Activated naive CD8-positive, alpha-beta T cell treated with anti-CD3 and anti-CD28 coated beads for 36 hours (primary cell): ENCODE data around the gene CD3E. TPM values are rescaled to one million over a fixed set of nuclear protein-coding genes. Genes with fewer than 3 reads are reported as not detected.

Experiments
- DNase-seq: peaks from one replicate; pipeline ENCODE4 v3.0.0; 2021
- H3K27ac Mint-ChIP-seq: one replicate; pipeline ENCODE4 v1.8.0; 2022; ENCODE audit warnings: mild to moderate bottlenecking, moderate library complexity, mixed read lengths
- H3K27me3 Mint-ChIP-seq: one replicate; pipeline ENCODE4 v1.8.0; 2022; ENCODE audit warnings: mild to moderate bottlenecking, mixed read lengths
- H3K36me3 Mint-ChIP-seq: one replicate; pipeline ENCODE4 v1.8.0; 2021; ENCODE audit warnings: mild to moderate bottlenecking, mixed read lengths
- H3K4me1 Mint-ChIP-seq: one replicate; pipeline ENCODE4 v1.8.0; 2021; ENCODE audit warnings: mixed read lengths
- H3K4me3 Mint-ChIP-seq: one replicate; pipeline ENCODE4 v1.8.0; 2022; ENCODE audit warnings: mild to moderate bottlenecking, moderate library complexity, mixed read lengths
- H3K9me3 Mint-ChIP-seq: one replicate; pipeline ENCODE4 v1.8.0; 2022; ENCODE audit warnings: mixed read lengths
- total RNA-seq, 2 experiments: library from RNA; stranded (reverse); gene quantifications; one replicate each; pipeline ENCODE4 v1.2.3, GENCODE V29; 2021

Gene CD3E
- total RNA-seq, 2 experiments from 2014 or later: 364 TPM

DNA sequence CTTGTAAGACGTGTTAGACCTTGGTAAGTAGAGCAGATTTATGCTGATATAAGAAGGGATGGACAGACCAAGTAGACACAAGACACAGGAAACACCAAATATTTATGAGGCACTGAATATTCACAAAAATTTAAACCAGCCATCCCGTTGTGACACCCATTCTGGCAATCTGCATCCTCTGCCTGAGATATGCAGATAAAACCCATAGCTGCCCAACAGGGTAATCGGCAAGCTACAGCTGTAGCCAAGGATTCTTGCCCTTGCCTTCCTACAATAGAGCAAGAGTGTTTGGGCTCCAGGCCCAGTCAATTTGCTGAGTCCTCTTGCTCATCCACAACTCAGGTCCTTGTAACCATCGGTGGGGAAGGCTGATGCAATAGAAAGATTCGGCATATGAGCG, 21.9 kb upstream of the CD3E start:
- Mint-ChIP-seq H3K36me3 (no peaks in the 10 kb centered on the region), H3K4me3 (no peak overlapping the region), H3K4me1 (peaks cover 53% of the 10 kb centered on the region), H3K27me3 (no peaks in the 10 kb centered on the region), H3K27ac (peak overlapping the region; percentile 86), H3K9me3 (no peaks in the 10 kb centered on the region)
- no peak for DNase-seq

DNA sequence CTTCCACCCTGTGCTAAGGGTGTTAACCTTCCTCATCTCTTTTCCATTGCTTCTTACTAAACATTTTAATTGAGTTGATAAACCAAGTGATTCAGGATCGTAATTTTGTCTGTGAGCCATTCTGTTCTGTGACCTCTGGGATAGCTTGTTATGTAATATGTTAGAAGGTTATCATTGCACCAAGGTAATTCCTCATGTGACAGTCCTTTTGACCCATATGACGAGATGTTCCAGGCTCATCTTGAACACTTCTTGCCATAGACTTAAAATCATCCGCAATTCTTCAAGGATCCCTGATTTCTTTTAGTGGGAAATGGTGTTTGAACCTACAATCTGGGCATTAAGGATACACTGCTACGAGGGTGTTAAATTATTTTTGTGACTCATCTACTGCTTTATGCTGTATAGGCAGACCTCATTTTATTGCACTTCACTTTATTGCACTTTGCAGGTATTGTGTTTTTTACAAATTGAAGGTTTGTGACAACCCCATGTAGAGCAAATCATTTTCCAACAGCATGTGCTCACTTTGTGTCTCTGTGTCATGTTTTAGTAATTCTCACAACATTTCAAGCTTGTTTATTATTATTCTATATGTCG, 21.4 kb upstream of the CD3E start:
- peak overlapping the region; percentile 86 for H3K27ac Mint-ChIP-seq
- no peaks in the 10 kb centered on the region for H3K27me3 Mint-ChIP-seq
- no peak overlapping the region for H3K4me3 Mint-ChIP-seq
- H3K9me3 Mint-ChIP-seq: no peaks in the 10 kb centered on the region
- H3K4me1 Mint-ChIP-seq: peaks cover 53% of the 10 kb centered on the region
- no peaks in the 10 kb centered on the region for H3K36me3 Mint-ChIP-seq
- no peak for DNase-seq

GRCh38 chr11:118283756-118284350, 20.7 kb upstream of the CD3E start:
- Mint-ChIP-seq H3K4me3 (peak overlapping the region; percentile 33), H3K27me3 (no peaks in the 10 kb centered on the region), H3K9me3 (no peaks in the 10 kb centered on the region), H3K36me3 (no peaks in the 10 kb centered on the region), H3K27ac (peak overlapping the region; percentile 86), H3K4me1 (peaks cover 53% of the 10 kb centered on the region)
- DNase-seq: peak; percentile 30

DNA sequence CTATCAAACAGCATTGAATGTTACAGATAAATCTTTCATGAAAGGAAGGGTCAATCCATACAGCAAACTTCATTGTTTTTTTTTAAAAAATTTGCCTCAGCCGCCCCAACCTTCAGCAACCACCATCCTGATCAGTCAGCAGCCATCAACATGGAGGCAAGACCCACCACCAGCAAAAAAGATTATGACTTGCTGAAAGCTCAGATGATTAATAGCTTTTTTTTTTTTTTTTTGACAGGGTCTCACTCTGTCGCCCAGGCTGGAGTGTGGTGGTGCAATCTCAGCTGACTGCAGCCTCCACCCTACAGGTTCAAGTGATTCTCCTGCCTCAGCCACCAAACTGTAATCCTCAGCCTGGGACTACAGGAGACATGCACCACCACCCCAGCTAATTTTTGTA, 18.0 kb upstream of the CD3E start:
- no peak for DNase-seq
- Mint-ChIP-seq H3K4me1 (peaks cover 52% of the 10 kb centered on the region), H3K9me3 (peaks cover 2% of the 10 kb centered on the region), H3K27me3 (no peaks in the 10 kb centered on the region), H3K4me3 (no peak overlapping the region), H3K27ac (no peak overlapping the region), H3K36me3 (peaks cover 2% of the 10 kb centered on the region)

DNA sequence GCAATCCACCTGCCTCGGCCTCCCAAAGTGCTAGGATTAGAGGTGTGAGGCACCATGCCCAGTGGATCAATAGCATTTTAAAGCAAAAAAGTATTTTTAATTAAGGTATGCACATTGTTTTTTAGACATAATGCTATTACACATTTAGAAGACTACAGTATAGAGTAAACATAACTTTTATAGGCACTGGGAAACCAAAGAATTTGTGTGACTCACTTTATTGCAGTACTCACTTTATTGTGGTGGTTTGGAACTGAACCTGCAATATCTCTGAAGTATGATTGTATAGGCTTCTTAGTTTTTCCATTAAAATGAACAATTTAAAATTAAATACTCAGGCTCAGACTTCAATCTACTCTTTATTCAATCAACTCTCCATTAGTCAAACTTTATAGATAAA, 17.5 kb upstream of the CD3E start:
- peaks cover 2% of the 10 kb centered on the region for H3K9me3 Mint-ChIP-seq
- peaks cover 2% of the 10 kb centered on the region for H3K36me3 Mint-ChIP-seq
- H3K4me1 Mint-ChIP-seq: peaks cover 47% of the 10 kb centered on the region

GRCh38 chr11:118289401-118289800, 15.1 kb upstream of the CD3E start:
- Mint-ChIP-seq H3K27me3 (no peaks in the 10 kb centered on the region), H3K4me3 (no peak overlapping the region), H3K36me3 (peaks cover 2% of the 10 kb centered on the region), H3K4me1 (peaks cover 25% of the 10 kb centered on the region), H3K9me3 (peaks cover 2% of the 10 kb centered on the region), H3K27ac (no peak overlapping the region)
- DNase-seq: no peak

More for the DNA sequence above, 17.5 kb upstream of the CD3E start:
- H3K4me3 Mint-ChIP-seq: no peak overlapping the region
- H3K27ac Mint-ChIP-seq: no peak overlapping the region
- no peak for DNase-seq
- no peaks in the 10 kb centered on the region for H3K27me3 Mint-ChIP-seq

DNA sequence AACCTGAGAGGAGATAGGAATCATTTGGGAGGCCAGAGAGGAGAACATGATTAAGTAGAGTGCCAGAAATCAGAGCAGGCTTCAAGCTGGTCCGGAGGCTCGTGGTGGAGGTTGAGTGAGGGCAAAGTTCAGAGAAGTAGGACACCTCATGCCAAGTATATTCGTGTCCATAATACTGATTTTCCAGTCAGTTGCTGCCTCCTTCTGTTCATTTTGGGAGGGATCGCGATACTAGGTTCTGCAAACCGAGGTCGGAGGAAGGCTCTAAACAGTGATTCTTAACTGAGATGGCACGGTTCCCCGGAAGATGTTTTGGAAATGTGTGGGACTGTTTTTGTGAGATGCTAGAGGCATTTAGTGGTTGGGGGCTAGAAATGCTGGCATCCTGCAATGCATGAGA, 13.6 kb upstream of the CD3E start:
- H3K27ac Mint-ChIP-seq: peak overlapping the region; percentile 18

GRCh38 chr11:118291477-118292135, 12.9 kb upstream of the CD3E start:
- Mint-ChIP-seq H3K4me1 (peaks cover 31% of the 10 kb centered on the region), H3K4me3 (no peak overlapping the region), H3K27ac (no peak overlapping the region), H3K36me3 (peaks cover 2% of the 10 kb centered on the region), H3K27me3 (no peaks in the 10 kb centered on the region), H3K9me3 (peaks cover 2% of the 10 kb centered on the region)
- no peak for DNase-seq

More for the DNA sequence above, 13.6 kb upstream of the CD3E start:
- peaks cover 2% of the 10 kb centered on the region for H3K36me3 Mint-ChIP-seq
- peaks cover 2% of the 10 kb centered on the region for H3K9me3 Mint-ChIP-seq
- H3K4me3 Mint-ChIP-seq: no peak overlapping the region
- H3K27me3 Mint-ChIP-seq: no peaks in the 10 kb centered on the region
- no peak for DNase-seq
- H3K4me1 Mint-ChIP-seq: peaks cover 29% of the 10 kb centered on the region

DNA sequence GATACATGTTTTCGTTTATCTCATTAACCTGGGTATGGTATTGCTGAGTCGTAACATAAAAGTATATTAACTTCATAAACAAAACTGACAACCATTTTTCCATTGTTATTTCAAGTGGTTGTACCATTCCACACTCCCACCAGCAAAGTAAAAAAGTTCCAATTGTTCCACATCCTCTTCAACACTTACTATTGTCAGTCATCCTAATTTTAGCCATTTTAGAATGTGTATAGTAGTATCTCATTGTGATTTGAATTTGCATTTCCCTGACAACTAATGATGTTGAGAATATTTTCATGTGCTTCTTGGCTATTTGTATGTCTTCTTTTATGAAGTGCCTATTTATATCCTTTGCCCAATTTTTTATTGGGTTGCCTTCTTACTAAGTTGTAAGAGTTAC, 10.5 kb upstream of the CD3E start:
- H3K4me1 Mint-ChIP-seq: peaks cover 25% of the 10 kb centered on the region
- DNase-seq: no peak

DNA sequence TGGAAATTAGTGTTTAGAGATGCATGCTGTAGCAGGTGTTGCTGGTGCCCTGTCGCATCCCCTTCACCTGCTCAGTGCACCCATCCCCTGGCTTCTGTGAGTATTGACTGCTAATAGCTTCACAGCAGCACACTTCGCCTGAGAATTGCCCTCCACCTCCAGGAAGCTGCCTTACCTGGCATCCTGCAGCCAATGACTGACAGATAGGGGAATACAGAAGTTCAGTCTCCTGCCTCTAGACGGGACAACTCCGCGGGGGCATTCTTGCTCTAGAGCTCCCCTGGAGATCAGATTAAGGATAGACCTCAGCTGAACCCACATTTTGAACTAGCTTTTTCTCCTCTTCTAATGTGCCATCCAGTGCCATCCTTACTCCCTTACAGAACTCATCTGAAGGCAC, 9.3 kb upstream of the CD3E start:
- no peak for DNase-seq
- H3K4me1 Mint-ChIP-seq: peaks cover 23% of the 10 kb centered on the region
- H3K4me3 Mint-ChIP-seq: no peak overlapping the region
- no peaks in the 10 kb centered on the region for H3K9me3 Mint-ChIP-seq
- H3K27me3 Mint-ChIP-seq: no peaks in the 10 kb centered on the region
- no peak overlapping the region for H3K27ac Mint-ChIP-seq
- H3K36me3 Mint-ChIP-seq: no peaks in the 10 kb centered on the region

More for the DNA sequence above, 10.5 kb upstream of the CD3E start:
- Mint-ChIP-seq H3K4me3 (no peak overlapping the region), H3K36me3 (peaks cover 2% of the 10 kb centered on the region), H3K27ac (no peak overlapping the region), H3K9me3 (peaks cover 2% of the 10 kb centered on the region), H3K27me3 (no peaks in the 10 kb centered on the region)

GRCh38 chr11:118295815-118296454, 8.6 kb upstream of the CD3E start:
- no peaks in the 10 kb centered on the region for H3K27me3 Mint-ChIP-seq
- no peak for DNase-seq
- peaks cover 18% of the 10 kb centered on the region for H3K4me1 Mint-ChIP-seq
- no peak overlapping the region for H3K4me3 Mint-ChIP-seq
- peak overlapping the region; percentile 14 for H3K27ac Mint-ChIP-seq
- no peaks in the 10 kb centered on the region for H3K36me3 Mint-ChIP-seq
- H3K9me3 Mint-ChIP-seq: no peaks in the 10 kb centered on the region

GRCh38 chr11:118301600-118302195, 2.8 kb upstream of the CD3E start:
- H3K27me3 Mint-ChIP-seq: no peaks in the 10 kb centered on the region
- DNase-seq: no peak
- peaks cover 16% of the 10 kb centered on the region for H3K36me3 Mint-ChIP-seq
- H3K4me1 Mint-ChIP-seq: peaks cover 33% of the 10 kb centered on the region
- no peak overlapping the region for H3K4me3 Mint-ChIP-seq
- H3K27ac Mint-ChIP-seq: no peak overlapping the region
- no peaks in the 10 kb centered on the region for H3K9me3 Mint-ChIP-seq

DNA sequence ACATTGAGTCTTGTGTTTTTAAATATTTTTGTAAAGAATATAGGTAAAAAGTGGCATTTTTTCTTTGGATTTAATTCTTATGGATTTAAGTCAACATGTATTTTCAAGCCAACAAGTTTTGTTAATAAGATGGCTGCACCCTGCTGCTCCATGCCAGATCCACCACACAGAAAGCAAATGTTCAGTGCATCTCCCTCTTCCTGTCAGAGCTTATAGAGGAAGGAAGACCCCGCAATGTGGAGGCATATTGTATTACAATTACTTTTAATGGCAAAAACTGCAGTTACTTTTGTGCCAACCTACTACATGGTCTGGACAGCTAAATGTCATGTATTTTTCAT, 333 bp upstream of the CD3E start:
- H3K27me3 Mint-ChIP-seq: no peaks in the 10 kb centered on the region
- peak overlapping the region; percentile 99 for H3K27ac Mint-ChIP-seq
- peaks cover 41% of the 10 kb centered on the region for H3K36me3 Mint-ChIP-seq
- no peaks in the 10 kb centered on the region for H3K9me3 Mint-ChIP-seq
- H3K4me3 Mint-ChIP-seq: peak overlapping the region; percentile 95
- peaks cover 58% of the 10 kb centered on the region for H3K4me1 Mint-ChIP-seq
- DNase-seq: no peak

DNA sequence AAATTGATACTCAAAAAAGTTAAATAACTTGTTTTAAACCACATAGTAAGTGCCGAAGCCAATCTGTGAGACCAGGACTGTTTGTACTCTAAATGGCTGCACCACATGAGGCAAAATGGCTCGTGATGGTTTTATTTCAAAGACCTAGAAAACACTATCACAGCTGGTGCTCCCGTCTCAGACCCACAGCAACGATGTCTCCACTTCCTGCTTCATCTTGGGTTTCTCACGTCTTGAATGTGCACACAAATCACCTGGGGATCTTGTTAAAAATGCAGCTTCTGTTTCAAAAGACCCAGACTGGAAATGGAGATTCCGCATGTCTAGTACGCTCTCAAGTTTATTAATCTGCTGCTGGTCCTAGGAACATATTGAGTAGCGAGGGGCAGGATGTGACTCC, 1.2 kb downstream of the CD3E start:
- Mint-ChIP-seq H3K4me1 (peaks cover 69% of the 10 kb centered on the region), H3K4me3 (peak overlapping the region; percentile 95), H3K27ac (peak overlapping the region; percentile 99), H3K27me3 (no peaks in the 10 kb centered on the region), H3K36me3 (peaks cover 54% of the 10 kb centered on the region), H3K9me3 (peaks cover 4% of the 10 kb centered on the region)
- peak; percentile 19 for DNase-seq

GRCh38 chr11:118306556-118306955, 2.0 kb downstream of the CD3E start:
- Mint-ChIP-seq H3K4me3 (peak overlapping the region; percentile 95), H3K9me3 (peaks cover 4% of the 10 kb centered on the region)
- DNase-seq: peak; percentile 73

More at GRCh38 chr11:118306556-118306955, 2.0 kb downstream of the CD3E start:
- peak overlapping the region; percentile 99 for H3K27ac Mint-ChIP-seq
- peaks cover 60% of the 10 kb centered on the region for H3K36me3 Mint-ChIP-seq
- H3K4me1 Mint-ChIP-seq: peaks cover 73% of the 10 kb centered on the region
- no peaks in the 10 kb centered on the region for H3K27me3 Mint-ChIP-seq
